DND-41 (cell line): ENCODE measurements around the gene CTTNBP2NL.

Source experiments
- ATAC-seq: fragments of 200-7000 bp; cut with Tn5 transposase; 3 replicates; pipeline ENCODE4 v1.9.1; 2021; ENCODE audit warnings: low read depth; ENCODE audit not compliant: insufficient read depth
- DNase-seq: peaks from one replicate; pipeline ENCODE4 v3.0.0-alpha.2; 2020
- H2AFZ ChIP-seq: 2 replicates; pipeline ENCODE4 v1.6.0; 2012; ENCODE audit warnings: low read depth, low read length
- H3K27ac ChIP-seq: 2 replicates; pipeline ENCODE4 v1.5.1; 2012; ENCODE audit warnings: low read length, inconsistent platforms
- H3K27me3 ChIP-seq: fragments of 200-600 bp; sonication (generic); 2 replicates; pipeline ENCODE4 v1.6.0; 2012; ENCODE audit warnings: low read length, mild to moderate bottlenecking, inconsistent platforms; ENCODE audit not compliant: insufficient read depth, poor library complexity
- H3K36me3 ChIP-seq: 2 replicates; pipeline ENCODE4 v1.5.1; 2012; ENCODE audit warnings: low read length, inconsistent platforms; ENCODE audit not compliant: insufficient read depth
- H3K4me1 ChIP-seq: 2 replicates; pipeline ENCODE4 v1.5.1; 2012; ENCODE audit warnings: mild to moderate bottlenecking, low read length; ENCODE audit not compliant: insufficient read depth
- H3K4me2 ChIP-seq: 2 replicates; pipeline ENCODE4 v1.6.0; 2012; ENCODE audit warnings: mild to moderate bottlenecking, moderate library complexity, low read length, inconsistent platforms; ENCODE audit not compliant: insufficient read depth
- H3K4me3 ChIP-seq, 2 experiments: fragments of 200-600 bp in 1 of 2; shearing (Covaris generic) in 1 of 2; 2 replicates each; pipeline ENCODE4 v1.5.1; 2012 to 2016; ENCODE audit warnings: inconsistent platforms in 2 of 2, low read length in 2 of 2, mild to moderate bottlenecking in 2 of 2, low read depth in 1 of 2, moderate library complexity in 1 of 2
- H3K79me2 ChIP-seq: 2 replicates; pipeline ENCODE4 v1.6.0; 2012; ENCODE audit warnings: low read length, inconsistent platforms; ENCODE audit not compliant: insufficient read depth
- H3K9ac ChIP-seq: 2 replicates; pipeline ENCODE4 v1.6.0; 2012; ENCODE audit warnings: low read depth, mild to moderate bottlenecking, inconsistent platforms, low read length, moderate library complexity
- H3K9me3 ChIP-seq: 2 replicates; pipeline ENCODE4 v1.5.1; 2012; ENCODE audit warnings: low read length, moderate library complexity, mild to moderate bottlenecking, inconsistent platforms; ENCODE audit not compliant: insufficient read depth, severe bottlenecking
- H4K20me1 ChIP-seq: 2 replicates; pipeline ENCODE4 v1.6.0; 2012; ENCODE audit warnings: low read length; ENCODE audit not compliant: insufficient read depth
- CTCF ChIP-seq: IDR thresholded peaks from 2 replicates; pipeline ENCODE4 v1.5.1; 2012; ENCODE audit warnings: borderline replicate concordance, low read length, moderate library complexity, mild to moderate bottlenecking; ENCODE audit not compliant: poor library complexity, severe bottlenecking; ENCODE audit errors: extremely low read depth
- EZH2 ChIP-seq: IDR thresholded peaks from 3 replicates; pipeline ENCODE4 v1.6.1; 2012; ENCODE audit warnings: borderline replicate concordance, low read depth, mild to moderate bottlenecking, moderate library complexity, low read length, inconsistent platforms; ENCODE audit not compliant: severe bottlenecking

The CTTNBP2NL gene

GRCh38 chr1:112390775-112391602 lies 5.0 kb upstream of the CTTNBP2NL start:
- peak; percentile 97 for TF ChIP-seq CTCF
- TF ChIP-seq EZH2: no peak
- DNase-seq: peak; percentile 83
- no peak overlapping the region for H3K27ac ChIP-seq
- peak; percentile 88 for ATAC-seq
- H3K4me1 ChIP-seq: peaks cover 18% of the 10 kb centered on the region
- H4K20me1 ChIP-seq: no peaks in the 10 kb centered on the region
- no peaks in the 10 kb centered on the region for H3K9me3 ChIP-seq
- no peaks in the 10 kb centered on the region for H3K79me2 ChIP-seq
- H3K27me3 ChIP-seq: no peaks in the 10 kb centered on the region
- peak overlapping the region; percentile 76 for H3K4me2 ChIP-seq
- H3K36me3 ChIP-seq: no peaks in the 10 kb centered on the region
- 0 out of 2 replicates have a peak overlapping the region, but pooled peaks have one; percentile 19 for H3K9ac ChIP-seq
- H3K4me3 ChIP-seq: peak overlapping the region in 1 of 2 experiments; percentile 50; a peak in 2 of 4 replicates
- H2AFZ ChIP-seq: peak overlapping the region; percentile 84

- Histone ChIP-seq H3K9ac (no peak overlapping the region), H2AFZ (peak overlapping the region; percentile 84; the same call in 1 of the 2 replicates), H3K4me2 (peak overlapping the region; percentile 76; the same call in 1 of the 2 replicates), H3K79me2 (peaks cover 4% of the 10 kb centered on the region), H4K20me1 (no peaks in the 10 kb centered on the region), H3K4me3 (no peak overlapping the region), H3K36me3 (no peaks in the 10 kb centered on the region), H3K4me1 (peaks cover 19% of the 10 kb centered on the region), H3K27me3 (no peaks in the 10 kb centered on the region), H3K27ac (no peak overlapping the region), H3K9me3 (no peaks in the 10 kb centered on the region)
- TF ChIP-seq EZH2 (no peak), CTCF (no peak)
- ATAC-seq (no peak), DNase-seq (no peak)
Observed at GRCh38 chr1:112391603-112391940, 4.4 kb upstream of the CTTNBP2NL start.

- H4K20me1 ChIP-seq: no peaks in the 10 kb centered on the region
- H3K9ac ChIP-seq: no peak overlapping the region
- ATAC-seq (no peak), DNase-seq (no peak)
- peaks cover 13% of the 10 kb centered on the region for H3K79me2 ChIP-seq
- H3K4me3 ChIP-seq: no peak overlapping the region
- H3K36me3 ChIP-seq: no peaks in the 10 kb centered on the region
- H3K27me3 ChIP-seq: no peaks in the 10 kb centered on the region
- no peaks in the 10 kb centered on the region for H3K9me3 ChIP-seq
- H3K4me2 ChIP-seq: no peak overlapping the region
- TF ChIP-seq CTCF (no peak), EZH2 (no peak)
- H2AFZ ChIP-seq: no peak overlapping the region; the same call in 1 of the 2 replicates
- no peak overlapping the region for H3K27ac ChIP-seq
- peaks cover 30% of the 10 kb centered on the region for H3K4me1 ChIP-seq
Observed at GRCh38 chr1:112393631-112393974, 2.4 kb upstream of the CTTNBP2NL start.
